ENCODE results near the gene PTS. TPM values are rescaled to one million over a fixed set of nuclear protein-coding genes. Genes with fewer than 3 reads are reported as not detected.

The PTS gene
- total and polyA plus RNA-seq, 9 of the 15 experiments (the other 6 are each of a cell fraction or from before 2014, with no cell fraction given) = 27.1 to 72.7 (median 41.1) TPM

- Histone ChIP-seq H3K27ac (ENCODE audit: extremely low read depth, low read depth, low read length) (no peak overlapping the region), H3K9ac (ENCODE audit: insufficient read depth in 1 of 2, low read depth in 2 of 2, low read length in 2 of 2) (no peak overlapping the region), H3K36me3 (ENCODE audit: control insufficient read depth, insufficient read depth, low read length) (no peaks in the 10 kb centered on the region; the same call in 2 of the 3 replicates), H3K4me2 (ENCODE audit: insufficient read depth, low read length) (no peak overlapping the region), H3K9me3 (replicated peaks; ENCODE audit: control insufficient read depth, insufficient read depth, low read depth, low read length) (no peaks in the 10 kb centered on the region), H3K4me3 (no peak overlapping the region), H3K9me1 (ENCODE audit: control insufficient read depth, insufficient read depth, low read length) (no peaks in the 10 kb centered on the region), H3K4me1 (replicated peaks in 1 of 2; ENCODE audit: control insufficient read depth in 2 of 2, insufficient read depth in 2 of 2, low read length in 2 of 2) (peaks cover 10% of the 10 kb centered on the region in 2 experiments; a peak in 4 of 5 replicates), H3K79me2 (ENCODE audit: control insufficient read depth, insufficient read depth, low read length) (no peaks in the 10 kb centered on the region), H3K27me3 (ENCODE audit: control insufficient read depth in 2 of 2, insufficient read depth in 2 of 2, low read length in 2 of 2) (peaks cover 0 to 8% of the 10 kb centered on the region in 2 experiments; a peak in 1 of 5 replicates), H2AFZ (ENCODE audit: low read depth, low read length) (no peak overlapping the region), H4K20me1 (replicated peaks; ENCODE audit: control insufficient read depth, insufficient read depth, low read length) (no peaks in the 10 kb centered on the region)
- WGBS (ENCODE audit: insufficient coverage, low coverage, missing lambda C conversion rate) = 74% methylated on average over 3 of the region's 3 CpGs
- FAIRE-seq (peak; percentile 6), DNase-seq (ENCODE audit: extremely low read depth in 1 of 4, low spot score in 3 of 4) (no peak), ATAC-seq (no peak)
- ChIA-PET POLR2A (interaction anchor here (0.5 kb wide), 1 partner anchor 708 kb away, joined by 3 read pairs; no protein-coding TSS in a partner anchor), CTCF (ENCODE audit: low intra/inter-chr PET ratio) (no interaction called here)
- intact Hi-C loops (cut with micrococcal nuclease) (no loop called here), in situ Hi-C loops (cut with MboI) (no loop called here)
- TF ChIP-seq CEBPB (tag; IDR thresholded peaks at IDR 0.05) = peak; percentile 67
- no peak for TF ChIP-seq BRF1 (IDR thresholded peaks at IDR 0.05; ENCODE audit: borderline replicate concordance, extremely low read depth, insufficient read length)
- TF ChIP-seq POLR2G (IDR thresholded peaks at IDR 0.05; ENCODE audit: low read depth, low read length) = no peak
- no peak for TF ChIP-seq SETDB1 (IDR thresholded peaks at IDR 0.05; ENCODE audit: low read length)
- no peak for TF ChIP-seq FOXK2 (conservative IDR thresholded peaks at IDR 0.05 in 1 of 2, IDR thresholded peaks at IDR 0.05 in 1 of 2; ENCODE audit: low read depth in 2 of 2)
- no TSS peak for BruUV-seq (replicated peaks)
Observed at GRCh38 chr11:112253605-112254242, 27.5 kb downstream of the PTS start.

All from K562 (cell line).